C4-2B (cell line): Measurements from ENCODE around the gene TSPO2.

Experiments used
- ZFX ChIP-seq: fragments of 450-650 bp; IDR thresholded peaks from 2 replicates; pipeline ENCODE4 v1.6.1; 2017
- TF ChIP-seq, protein P1 (sequence below): fragments of 450-650 bp; conservative IDR thresholded peaks from 2 replicates; pipeline ENCODE4 v1.5.1; 2017; ENCODE audit warnings: mild to moderate bottlenecking

GRCh38 chr6:41045664-41046063 is 3.4 kb downstream of the TSPO2 start:
- TF ChIP-seq, protein P1, sequence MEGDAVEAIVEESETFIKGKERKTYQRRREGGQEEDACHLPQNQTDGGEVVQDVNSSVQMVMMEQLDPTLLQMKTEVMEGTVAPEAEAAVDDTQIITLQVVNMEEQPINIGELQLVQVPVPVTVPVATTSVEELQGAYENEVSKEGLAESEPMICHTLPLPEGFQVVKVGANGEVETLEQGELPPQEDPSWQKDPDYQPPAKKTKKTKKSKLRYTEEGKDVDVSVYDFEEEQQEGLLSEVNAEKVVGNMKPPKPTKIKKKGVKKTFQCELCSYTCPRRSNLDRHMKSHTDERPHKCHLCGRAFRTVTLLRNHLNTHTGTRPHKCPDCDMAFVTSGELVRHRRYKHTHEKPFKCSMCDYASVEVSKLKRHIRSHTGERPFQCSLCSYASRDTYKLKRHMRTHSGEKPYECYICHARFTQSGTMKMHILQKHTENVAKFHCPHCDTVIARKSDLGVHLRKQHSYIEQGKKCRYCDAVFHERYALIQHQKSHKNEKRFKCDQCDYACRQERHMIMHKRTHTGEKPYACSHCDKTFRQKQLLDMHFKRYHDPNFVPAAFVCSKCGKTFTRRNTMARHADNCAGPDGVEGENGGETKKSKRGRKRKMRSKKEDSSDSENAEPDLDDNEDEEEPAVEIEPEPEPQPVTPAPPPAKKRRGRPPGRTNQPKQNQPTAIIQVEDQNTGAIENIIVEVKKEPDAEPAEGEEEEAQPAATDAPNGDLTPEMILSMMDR, result no peak
- no peak for TF ChIP-seq ZFX
